Bone marrow (tissue), 2 donors: ENCODE measurements around the gene STAT6.
"Not testable (repeated sequence)": the region's sequence is repeated elsewhere in the genome, so short reads cannot be mapped to it uniquely, and the experiment has no call there.

Experiments used
- DNase-seq, 2 donors: peaks; one replicate each; lab custom pipeline; 2025; lab: John Stamatoyannopoulos, UW

STAT6 gene

DNA sequence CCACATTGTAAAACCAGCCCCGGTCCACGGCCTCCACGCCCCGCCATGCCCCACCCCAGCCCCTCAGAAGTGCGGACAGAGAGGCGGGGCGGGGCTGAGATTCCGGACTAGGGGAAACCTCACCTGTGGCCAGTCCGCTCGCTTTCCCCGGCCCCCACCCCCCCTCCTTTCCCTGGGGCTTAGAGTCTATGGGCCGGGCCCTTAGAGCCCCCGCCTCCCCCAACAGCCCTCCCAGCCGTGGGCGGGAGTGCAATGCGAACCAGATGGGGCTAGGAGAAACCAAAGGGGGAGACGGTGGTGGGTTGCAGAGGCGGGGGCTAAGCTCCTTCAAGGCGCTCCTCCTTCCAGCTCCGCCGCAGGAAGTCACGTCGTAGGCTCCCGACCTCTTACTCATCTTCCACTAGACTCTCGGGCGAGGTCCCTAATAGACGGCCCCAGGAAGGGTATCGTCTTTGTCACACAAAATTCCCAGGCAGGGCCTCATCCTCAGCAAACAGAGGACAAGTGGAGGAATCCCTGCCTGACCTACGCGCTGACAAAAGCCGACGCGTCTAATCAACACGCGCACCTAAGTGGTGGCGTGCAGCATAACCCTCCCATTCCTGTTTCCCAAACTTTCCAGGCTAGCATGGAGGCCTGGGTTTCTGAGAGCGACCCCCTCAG lies 23.3 kb downstream of the STAT6 start:
- peak; percentile 70 to 79 for DNase-seq

GRCh38 chr12:57087010-57087690 lies 24.0 kb downstream of the STAT6 start:
- DNase-seq, result peak; percentile 79

- DNase-seq, result peak in 1 of 2 donors; percentile 44
These were observed 24.6 kb downstream of the STAT6 start for GRCh38 chr12:57086493-57087009.

GRCh38 chr12:57085999-57086492 lies 25.1 kb downstream of the STAT6 start:
- DNase-seq, result no peak

- no peak for DNase-seq
These were observed 30.3 kb downstream of the STAT6 start for GRCh38 chr12:57080855-57081254.

DNA sequence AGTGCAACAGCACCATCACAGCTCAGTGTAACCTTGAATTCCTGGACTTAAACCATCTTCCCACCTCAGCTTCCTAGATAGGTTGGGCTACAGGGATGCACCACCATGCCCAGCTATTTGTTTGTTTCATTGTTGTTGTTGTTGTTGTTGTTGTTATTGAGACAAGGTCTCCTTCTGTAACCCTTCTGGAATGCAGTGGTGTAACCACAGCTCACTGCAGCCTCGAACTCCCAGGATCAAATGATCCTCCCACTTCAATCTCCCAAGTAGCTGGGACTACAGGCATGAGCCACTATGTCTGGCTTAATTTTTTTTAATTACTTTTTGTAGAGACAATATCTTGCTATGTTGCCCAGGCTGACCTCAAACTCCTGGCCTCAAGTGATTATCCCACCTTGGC lies 31.3 kb downstream of the STAT6 start:
- no peak for DNase-seq

GRCh38 chr12:57078519-57079404 lies 32.4 kb downstream of the STAT6 start, which contains the start of gene NEMP1:
Gene NEMP1 (minus strand): TSS chr12:57078791. CDS start chr12:57078745, 46 bp downstream.
- DNase-seq, result peak; percentile 74 to 100

- DNase-seq, result not testable (repeated sequence)
These were observed 37.4 kb downstream of the STAT6 start for GRCh38 chr12:57073566-57074450.

GRCh38 chr12:57072661-57073060 lies 38.5 kb downstream of the STAT6 start:
- no peak for DNase-seq

GRCh38 chr12:57069523-57069922 lies 41.6 kb downstream of the STAT6 start:
- DNase-seq, result peak in 1 of 2 donors; percentile 84

DNA sequence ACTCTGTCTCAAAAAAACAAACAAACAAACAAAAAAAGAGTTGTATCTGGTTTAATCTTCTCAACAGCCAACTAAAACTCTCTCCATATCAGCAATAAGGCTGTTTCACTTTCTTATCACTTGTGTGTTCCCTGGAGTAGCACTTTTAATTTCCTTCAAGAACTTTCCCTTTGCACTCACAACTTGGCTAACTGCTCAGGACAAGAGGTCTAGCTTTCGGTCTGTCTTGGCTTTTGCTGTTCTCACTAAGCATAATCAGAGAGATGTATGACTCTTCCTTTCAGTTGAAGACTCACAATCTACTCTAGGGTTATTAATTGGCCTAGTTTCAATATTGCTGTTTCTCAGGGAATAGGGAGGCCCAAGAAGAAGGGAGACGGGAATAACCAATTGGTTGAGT lies 44.9 kb downstream of the STAT6 start:
- no peak for DNase-seq

GRCh38 chr12:57063991-57064685 lies 47.0 kb downstream of the STAT6 start:
- peak in 1 of 2 donors; percentile 4 for DNase-seq

DNA sequence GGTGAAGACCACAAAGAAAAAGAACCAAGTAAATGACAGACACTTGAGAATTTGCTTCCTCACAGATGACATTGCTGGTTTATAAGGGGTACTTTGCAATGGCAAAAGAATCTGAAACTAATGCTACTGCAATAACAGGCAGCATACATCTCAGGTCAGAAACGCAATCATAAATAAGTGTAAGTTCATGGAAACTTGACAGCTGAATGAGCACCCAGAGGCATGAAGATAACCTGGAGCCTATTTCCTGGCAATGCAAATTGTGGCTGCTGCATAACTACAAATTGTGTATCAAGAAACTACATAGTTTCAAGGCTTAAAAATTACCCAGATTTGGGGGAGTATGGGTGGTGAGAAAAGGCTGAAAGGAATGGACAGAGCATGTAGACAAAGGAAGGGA lies 52.7 kb downstream of the STAT6 start:
- no peak for DNase-seq

GRCh38 chr12:57057067-57057751 lies 54.0 kb downstream of the STAT6 start:
- no peak for DNase-seq

DNA sequence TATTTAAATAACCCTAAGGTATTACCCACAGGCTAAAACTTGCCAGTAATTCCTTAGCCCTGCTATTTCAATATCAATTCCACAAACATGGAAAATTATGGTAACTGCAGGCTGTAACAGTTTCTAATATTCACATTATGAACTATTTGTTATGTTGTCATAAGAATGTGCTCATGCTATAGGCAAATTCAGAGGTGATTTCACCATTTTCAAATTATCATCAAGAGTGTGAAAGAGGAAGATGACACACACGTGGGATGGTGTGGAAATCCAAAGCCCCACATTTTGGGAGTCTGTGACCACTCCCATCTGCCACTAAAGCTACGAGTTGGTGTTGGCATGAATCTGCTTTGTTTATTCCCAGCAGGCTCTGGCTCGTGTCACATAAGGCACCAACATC lies 55.3 kb downstream of the STAT6 start:
- DNase-seq, result no peak

- DNase-seq, result not testable (repeated sequence)
These were observed 57.3 kb downstream of the STAT6 start for GRCh38 chr12:57053901-57054300.

DNA sequence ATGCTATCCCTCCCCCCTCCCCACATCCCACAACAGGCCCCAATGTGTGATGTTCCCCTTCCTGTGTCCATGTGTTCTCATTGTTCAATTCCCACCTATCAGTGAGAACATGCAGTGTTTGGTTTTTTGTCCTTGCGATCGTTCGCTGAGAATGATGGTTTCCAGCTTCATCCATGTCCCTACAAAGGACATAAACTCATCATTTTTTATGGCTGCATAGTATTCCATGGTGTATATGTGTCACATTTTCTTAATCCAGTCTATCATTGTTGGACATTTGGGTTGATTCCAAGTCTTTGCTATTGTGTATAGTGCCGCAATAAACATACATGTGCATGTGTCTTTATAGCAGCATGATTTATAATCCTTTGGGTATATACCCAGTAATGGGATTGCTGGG lies 58.0 kb downstream of the STAT6 start:
- not testable (repeated sequence) for DNase-seq

DNA sequence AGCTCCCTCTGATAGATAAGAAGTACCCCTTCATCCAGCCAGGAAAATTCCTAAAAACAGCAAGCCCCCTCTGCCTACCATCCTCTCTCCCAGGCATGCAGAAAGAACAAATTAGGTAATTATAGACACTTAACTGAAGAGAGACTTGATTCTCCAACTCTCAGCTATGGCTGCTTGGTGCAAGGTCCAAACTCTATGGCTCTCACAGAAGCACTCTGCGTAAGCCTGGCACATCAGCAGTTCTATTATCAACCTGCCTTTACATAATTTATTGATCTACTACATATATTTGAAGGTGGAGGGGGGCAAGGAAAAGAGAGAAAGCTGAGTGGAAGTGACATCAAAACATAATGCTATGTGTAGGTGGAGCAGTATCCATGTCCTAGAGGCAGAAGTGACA lies 60.2 kb downstream of the STAT6 start:
- no peak for DNase-seq

DNA sequence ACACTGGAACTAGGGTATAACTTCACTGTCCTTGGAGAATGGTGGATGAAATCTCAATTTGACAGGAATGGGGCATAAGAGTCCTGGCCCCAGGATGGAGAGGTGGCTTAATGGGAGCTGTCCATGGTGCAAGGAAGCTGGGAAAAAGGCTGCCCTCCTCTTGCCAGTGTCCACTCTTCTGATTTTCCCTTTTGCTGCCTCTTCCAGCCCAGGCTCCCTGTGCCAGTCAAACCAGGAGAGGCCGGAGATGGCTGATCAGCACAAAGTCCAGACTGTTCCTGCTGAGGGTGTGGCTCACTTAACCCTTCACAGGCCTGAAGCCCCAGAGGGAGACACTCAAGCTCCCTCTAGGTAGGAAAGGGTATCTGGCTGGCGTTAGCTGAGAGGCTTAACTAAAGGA lies 61.3 kb downstream of the STAT6 start, which contains the start of gene MYO1A:
MYO1A (minus strand) TSS at position 240 of the 400 bp plus-strand sequence. CDS start 1,806 bp downstream, outside the sequence.
- no peak for DNase-seq

GRCh38 chr12:57049119-57049446 lies 62.1 kb downstream of the STAT6 start:
- no peak for DNase-seq
